ENCODE results near the gene MRPL2. TPM values are rescaled to one million over a fixed set of nuclear protein-coding genes. Genes with fewer than 3 reads are reported as not detected.

Gene MRPL2
- polyA plus RNA-seq, 4 donors = 53.4 to 127 (median 90.9) TPM

DNA sequence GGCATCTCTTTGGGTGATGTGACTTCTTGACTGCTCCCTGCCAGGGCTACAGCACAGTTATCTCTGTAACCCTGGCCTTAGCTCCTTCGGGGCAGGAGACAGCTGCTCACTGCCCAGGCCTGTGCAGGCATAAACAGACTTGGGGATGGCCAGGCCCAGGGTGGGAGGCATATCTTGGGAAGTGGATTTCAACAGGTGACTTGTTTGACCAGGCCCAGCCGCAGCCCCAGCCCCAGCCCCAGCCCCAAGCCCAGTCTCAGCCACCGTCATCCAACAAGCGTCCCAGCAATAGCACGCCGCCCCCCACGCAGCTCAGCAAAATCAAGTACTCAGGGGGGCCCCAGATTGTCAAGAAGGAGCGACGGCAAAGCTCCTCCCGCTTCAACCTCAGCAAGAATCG lies 53.0 kb downstream of the MRPL2 start:
- FAIRE-seq = no peak
- Histone ChIP-seq H3K4me1 (ENCODE audit: control insufficient read depth in 3 of 3, insufficient read depth in 2 of 3, low read depth in 1 of 3, low read length in 2 of 3) (no peaks in the 10 kb centered on the region), H3K36me3 (ENCODE audit: control insufficient read depth in 3 of 3, insufficient read depth in 2 of 3, low read depth in 1 of 3, low read length in 3 of 3) (peaks cover 26 to 78% (median 28%) of the 10 kb centered on the region in 3 donors), H3K27me3 (ENCODE audit: control insufficient read depth in 3 of 3, insufficient read depth in 3 of 3, low read length in 3 of 3) (no peaks in the 10 kb centered on the region), H3K9me3 (ENCODE audit: control insufficient read depth in 2 of 2, insufficient read depth in 1 of 2, low read depth in 1 of 2, low read length in 1 of 2) (no peaks in the 10 kb centered on the region), H3K4me3 (ENCODE audit: low read depth in 1 of 3, low read length in 3 of 3) (no peak overlapping the region), H3K27ac (ENCODE audit: low read depth in 1 of 3, low read length in 2 of 3) (no peak overlapping the region)
- 95 to 98% (median 97%) methylated on average over 11 of the region's 11 CpGs for WGBS, 3 donors
- no peak for DNase-seq

DNA sequence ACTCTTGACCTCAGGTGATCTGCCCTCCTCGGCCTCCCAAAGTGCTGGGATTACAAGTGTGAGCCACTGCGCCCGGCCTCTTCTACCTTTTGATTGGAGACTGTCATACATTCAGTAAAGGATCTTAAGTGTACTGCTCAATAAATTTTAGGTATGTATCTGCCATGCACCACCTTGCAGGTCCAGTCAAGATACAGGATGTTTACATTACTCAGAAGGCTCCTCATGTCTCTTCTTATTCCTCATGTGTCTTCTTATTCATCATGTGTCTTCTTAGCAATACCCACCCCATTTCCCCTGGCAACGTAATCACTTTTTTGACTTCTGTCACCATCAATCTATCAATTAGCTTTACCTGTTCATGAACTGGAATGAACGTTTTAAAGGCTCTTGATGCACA lies 53.4 kb downstream of the MRPL2 start:
- WGBS, 3 donors = 89 to 92% (median 91%) methylated on average over 5 of the region's 5 CpGs
- H3K4me1 ChIP-seq (ENCODE audit: control insufficient read depth in 3 of 3, insufficient read depth in 2 of 3, low read depth in 1 of 3, low read length in 2 of 3) = no peaks in the 10 kb centered on the region
- H3K4me3 ChIP-seq (ENCODE audit: low read depth in 1 of 3, low read length in 3 of 3) = no peak overlapping the region
- DNase-seq = no peak
- no peaks in the 10 kb centered on the region for H3K27me3 ChIP-seq (ENCODE audit: control insufficient read depth in 3 of 3, insufficient read depth in 3 of 3, low read length in 3 of 3)
- no peaks in the 10 kb centered on the region for H3K9me3 ChIP-seq (ENCODE audit: control insufficient read depth in 2 of 2, insufficient read depth in 1 of 2, low read depth in 1 of 2, low read length in 1 of 2)
- no peak overlapping the region for H3K27ac ChIP-seq (ENCODE audit: low read depth in 1 of 3, low read length in 2 of 3)
- H3K36me3 ChIP-seq (ENCODE audit: control insufficient read depth in 3 of 3, insufficient read depth in 2 of 3, low read depth in 1 of 3, low read length in 3 of 3) = peaks cover 22 to 74% (median 25%) of the 10 kb centered on the region in 3 donors
- no peak for FAIRE-seq

Other genes with a start within 250 kb of the MRPL2 start
- 10 to 100 TPM; 23.7 to 90.6 (median 46.5) TPM for gene RPL7L1, start 179.8 kb downstream of the MRPL2 start, polyA plus RNA-seq
- gene PTCRA, start 143.4 kb downstream of the MRPL2 start, polyA plus RNA-seq = under 1 TPM in 1 of 4 donors, not detected in 3; 0.06 TPM
- gene CNPY3, start 130.0 kb downstream of the MRPL2 start, polyA plus RNA-seq = 10 to 100 TPM in 3 of 4 donors, 1 to 10 TPM in 1; 8.7 to 57.3 (median 25.3) TPM
- under 1 TPM in 2 of 4 donors, not detected in 2; 0.34 to 0.35 TPM for gene GNMT, start 98.7 kb downstream of the MRPL2 start, polyA plus RNA-seq
- gene PEX6, start 80.3 kb downstream of the MRPL2 start, polyA plus RNA-seq = 10 to 100 TPM; 17.8 to 51.4 (median 35.9) TPM
- 10 to 100 TPM; 44.2 to 96.8 (median 58.1) TPM for gene PPP2R5D, start 74.9 kb downstream of the MRPL2 start, polyA plus RNA-seq
- 10 to 100 TPM; 62.6 to 90.8 (median 74.8) TPM for gene MEA1, start 45.5 kb downstream of the MRPL2 start, polyA plus RNA-seq
- 100 to 1,000 TPM in 1 of 4 donors, 10 to 100 TPM in 3; 72.4 to 103 (median 75.3) TPM for gene KLHDC3, start 45.2 kb downstream of the MRPL2 start, polyA plus RNA-seq
- 10 to 100 TPM; 32.2 to 50.0 (median 42.0) TPM for gene RRP36, start 37.8 kb downstream of the MRPL2 start, polyA plus RNA-seq
- 10 to 100 TPM in 1 of 4 donors, 1 to 10 TPM in 3; 5.7 to 41.8 (median 6.7) TPM for gene CUL7, start 5.6 kb downstream of the MRPL2 start, polyA plus RNA-seq
- gene KLC4, start 197 bp upstream of the MRPL2 start, polyA plus RNA-seq = 100 to 1,000 TPM in 3 of 4 donors, 10 to 100 TPM in 1; 36.3 to 333 (median 206) TPM
- 10 to 100 TPM in 2 of 4 donors, 1 to 10 TPM in 2; 1.1 to 36.5 (median 6.9) TPM for gene PTK7, start 16.9 kb upstream of the MRPL2 start, polyA plus RNA-seq
- 10 to 100 TPM in 3 of 4 donors, 1 to 10 TPM in 1; 8.9 to 24.0 (median 16.2) TPM for gene SRF, start 111.8 kb upstream of the MRPL2 start, polyA plus RNA-seq
- 10 to 100 TPM; 22.2 to 86.2 (median 52.5) TPM for gene CUL9, start 122.8 kb upstream of the MRPL2 start, polyA plus RNA-seq
- gene DNPH1, start 170.0 kb upstream of the MRPL2 start, polyA plus RNA-seq = 100 to 1,000 TPM; 192 to 370 (median 327) TPM
- 1 to 10 TPM in 2 of 4 donors, under 1 TPM in 2; 0.89 to 2.1 (median 1.0) TPM for gene TTBK1, start 184.0 kb upstream of the MRPL2 start, polyA plus RNA-seq
- under 1 TPM in 2 of 4 donors, not detected in 2; 0.10 to 0.50 TPM for gene SLC22A7, start 238.8 kb upstream of the MRPL2 start, polyA plus RNA-seq
- gene CRIP3, start 249.4 kb upstream of the MRPL2 start, polyA plus RNA-seq = 1 to 10 TPM in 3 of 4 donors, under 1 TPM in 1; 0.89 to 3.4 (median 2.5) TPM

Measured in small intestine (tissue), 7 donors.